NCI-H748 (cell line): Measurements from ENCODE around the gene RBL1.
A peak's percentile ranks its signal among the peaks of the same experiment; 100 is the strongest.
"Not testable (repeated sequence)": the region's sequence is repeated elsewhere in the genome, so short reads cannot be mapped to it uniquely, and the experiment has no call there.

Experiments used
- DNase-seq: peaks from one replicate; lab custom pipeline; 2025; ENCODE audit not compliant: unreplicated experiment; lab: John Stamatoyannopoulos, UW

Gene RBL1, protein sequence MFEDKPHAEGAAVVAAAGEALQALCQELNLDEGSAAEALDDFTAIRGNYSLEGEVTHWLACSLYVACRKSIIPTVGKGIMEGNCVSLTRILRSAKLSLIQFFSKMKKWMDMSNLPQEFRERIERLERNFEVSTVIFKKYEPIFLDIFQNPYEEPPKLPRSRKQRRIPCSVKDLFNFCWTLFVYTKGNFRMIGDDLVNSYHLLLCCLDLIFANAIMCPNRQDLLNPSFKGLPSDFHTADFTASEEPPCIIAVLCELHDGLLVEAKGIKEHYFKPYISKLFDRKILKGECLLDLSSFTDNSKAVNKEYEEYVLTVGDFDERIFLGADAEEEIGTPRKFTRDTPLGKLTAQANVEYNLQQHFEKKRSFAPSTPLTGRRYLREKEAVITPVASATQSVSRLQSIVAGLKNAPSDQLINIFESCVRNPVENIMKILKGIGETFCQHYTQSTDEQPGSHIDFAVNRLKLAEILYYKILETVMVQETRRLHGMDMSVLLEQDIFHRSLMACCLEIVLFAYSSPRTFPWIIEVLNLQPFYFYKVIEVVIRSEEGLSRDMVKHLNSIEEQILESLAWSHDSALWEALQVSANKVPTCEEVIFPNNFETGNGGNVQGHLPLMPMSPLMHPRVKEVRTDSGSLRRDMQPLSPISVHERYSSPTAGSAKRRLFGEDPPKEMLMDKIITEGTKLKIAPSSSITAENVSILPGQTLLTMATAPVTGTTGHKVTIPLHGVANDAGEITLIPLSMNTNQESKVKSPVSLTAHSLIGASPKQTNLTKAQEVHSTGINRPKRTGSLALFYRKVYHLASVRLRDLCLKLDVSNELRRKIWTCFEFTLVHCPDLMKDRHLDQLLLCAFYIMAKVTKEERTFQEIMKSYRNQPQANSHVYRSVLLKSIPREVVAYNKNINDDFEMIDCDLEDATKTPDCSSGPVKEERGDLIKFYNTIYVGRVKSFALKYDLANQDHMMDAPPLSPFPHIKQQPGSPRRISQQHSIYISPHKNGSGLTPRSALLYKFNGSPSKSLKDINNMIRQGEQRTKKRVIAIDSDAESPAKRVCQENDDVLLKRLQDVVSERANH

DNA sequence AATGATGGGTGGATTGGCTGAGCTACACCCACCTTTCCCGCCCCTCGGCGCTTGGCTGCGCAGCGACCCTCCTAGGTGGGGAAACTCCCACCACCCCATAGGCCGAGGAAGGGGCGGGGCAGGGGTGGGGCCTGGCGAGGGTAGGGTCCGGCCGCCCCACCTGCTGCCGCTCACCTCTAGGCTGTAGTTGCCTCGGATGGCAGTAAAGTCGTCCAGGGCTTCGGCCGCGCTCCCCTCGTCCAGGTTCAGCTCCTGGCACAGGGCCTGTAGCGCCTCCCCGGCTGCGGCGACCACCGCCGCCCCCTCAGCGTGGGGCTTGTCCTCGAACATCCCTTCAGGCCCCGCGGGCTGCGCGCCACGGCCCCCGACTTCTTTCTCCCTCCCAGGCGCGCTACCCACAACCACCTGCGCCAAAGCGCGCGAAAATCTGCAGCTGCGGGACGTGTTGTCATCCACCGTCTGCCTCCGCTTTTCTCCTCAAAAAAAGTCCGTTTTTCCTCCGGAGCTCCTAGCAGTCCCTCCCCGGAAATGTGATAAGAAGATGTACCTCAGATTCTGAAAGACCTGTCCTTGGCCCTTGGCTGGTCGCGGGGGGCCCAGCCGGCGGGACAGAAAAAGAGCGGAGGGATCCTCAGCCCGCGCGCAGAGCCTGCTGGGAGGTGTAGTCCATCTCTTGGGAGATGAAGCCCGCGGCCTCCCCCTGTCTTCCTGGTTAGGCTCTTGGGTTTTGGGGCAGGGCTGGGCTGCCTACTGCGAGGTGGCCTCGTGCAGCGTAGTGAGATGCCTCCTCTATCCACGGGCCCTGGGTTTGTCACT, at the start of gene RBL1:
Gene RBL1 (minus strand): TSS at position 399 of the 816 bp plus-strand sequence. CDS start 69 bp downstream, at position 330.
- peak; percentile 97 for DNase-seq

DNA sequence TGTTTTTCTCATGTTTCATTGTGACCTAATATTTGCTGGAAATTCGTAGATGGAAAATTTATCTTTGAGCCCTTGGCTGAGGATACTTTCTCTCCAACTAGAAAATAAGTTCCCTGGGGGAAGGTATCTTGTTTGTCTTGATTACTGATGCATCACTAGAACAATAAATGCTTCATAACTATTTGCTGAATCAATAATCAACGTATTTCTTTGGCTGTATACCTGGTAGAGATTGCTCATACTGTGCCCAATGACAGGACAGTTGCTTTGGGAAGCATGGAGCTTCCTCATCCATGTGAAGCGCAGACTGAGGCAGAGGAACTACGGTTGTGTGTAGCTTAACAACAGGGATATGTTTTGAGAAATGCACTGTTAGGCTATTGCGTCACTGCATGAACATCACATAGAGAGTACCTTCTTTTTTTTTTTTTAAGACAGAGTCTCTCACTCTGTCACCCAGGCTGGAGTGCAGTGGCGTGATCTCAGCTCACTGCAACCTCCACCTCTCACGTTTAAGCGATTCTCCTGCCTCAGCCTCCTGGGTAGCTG, 49.1 kb upstream of the RBL1 start:
- no peak for DNase-seq

- no peak for DNase-seq
Measured at GRCh38 chr20:37142708-37143107, 46.9 kb upstream of the RBL1 start.

DNA sequence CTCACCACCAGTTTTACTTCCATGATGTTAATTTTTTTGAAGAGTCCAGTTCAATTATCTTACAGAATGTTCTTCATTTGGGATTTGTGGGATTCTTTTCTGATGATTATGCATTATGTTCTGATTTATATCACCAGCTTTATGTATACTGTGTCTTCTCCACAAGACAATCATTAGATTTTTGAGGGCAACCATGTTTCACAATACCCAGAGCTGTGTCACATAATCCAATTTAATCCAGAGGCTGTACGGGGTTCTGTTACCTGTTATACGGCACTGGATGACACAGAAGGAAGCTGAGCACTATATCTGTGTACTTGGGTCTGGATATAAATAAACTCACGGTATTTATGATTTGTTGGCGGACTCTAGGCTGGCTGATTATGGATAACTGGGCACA, 41.8 kb upstream of the RBL1 start:
- no peak for DNase-seq

DNA sequence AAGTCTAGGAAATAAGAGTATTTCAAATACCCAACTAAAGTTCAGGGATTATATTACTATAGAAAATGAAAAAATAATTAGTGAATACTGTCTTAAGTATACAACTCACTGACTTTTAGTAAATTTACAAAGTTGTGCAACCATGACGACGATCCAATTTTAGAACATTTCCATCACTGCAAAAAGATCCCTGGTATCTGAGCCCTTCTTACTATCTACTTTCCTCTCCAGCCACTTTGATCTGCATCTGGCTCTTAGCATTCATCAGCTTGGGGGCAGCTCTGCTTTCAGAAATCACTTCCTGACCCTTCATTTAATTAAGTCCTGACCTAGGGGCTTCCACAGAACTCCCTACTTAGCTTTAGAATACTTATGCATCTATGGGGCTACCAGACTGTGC, 38.2 kb upstream of the RBL1 start:
- DNase-seq, result no peak

DNA sequence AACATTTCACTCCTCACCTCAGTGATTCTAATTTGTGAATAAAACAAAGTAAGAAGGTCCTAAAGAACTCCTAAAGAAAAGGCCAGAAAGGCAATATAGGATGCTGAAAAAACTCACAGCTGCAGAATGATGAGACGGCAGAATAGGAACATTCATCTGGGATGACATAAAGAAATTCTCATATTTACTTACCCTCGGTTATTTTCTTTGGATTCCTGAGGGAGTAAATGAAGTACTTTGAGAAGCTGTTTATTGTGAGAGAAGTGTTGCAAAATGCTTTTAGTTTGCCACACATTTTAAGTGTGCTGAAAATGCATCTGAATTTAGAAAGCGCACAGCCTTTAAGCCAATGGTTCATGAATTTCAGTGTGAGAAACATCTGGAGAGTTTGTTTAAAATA, 35.7 kb upstream of the RBL1 start:
- DNase-seq, result no peak

- no peak for DNase-seq
Measured at GRCh38 chr20:37128803-37129202, 33.0 kb upstream of the RBL1 start.

DNA sequence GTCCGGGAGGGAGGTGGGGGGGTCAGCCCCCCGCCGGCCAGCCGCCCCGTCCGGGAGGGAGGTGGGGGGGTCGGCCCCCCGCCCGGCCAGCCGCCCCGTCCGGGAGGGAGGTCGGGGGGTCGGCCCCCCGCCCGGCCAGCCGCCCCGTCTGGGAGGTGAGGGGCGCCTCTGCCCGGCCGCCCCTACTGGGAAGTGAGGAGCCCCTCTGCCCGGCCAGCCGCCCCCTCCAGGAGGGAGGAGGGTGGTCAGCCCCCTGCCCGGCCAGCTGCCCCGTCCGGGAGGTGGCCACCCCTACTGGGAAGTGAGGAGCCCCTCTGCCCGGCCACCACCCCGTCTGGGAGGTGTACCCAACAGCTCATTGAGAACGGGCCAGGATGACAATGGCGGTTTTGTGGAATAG, 30.5 kb upstream of the RBL1 start:
- DNase-seq, result not testable (repeated sequence)

DNA sequence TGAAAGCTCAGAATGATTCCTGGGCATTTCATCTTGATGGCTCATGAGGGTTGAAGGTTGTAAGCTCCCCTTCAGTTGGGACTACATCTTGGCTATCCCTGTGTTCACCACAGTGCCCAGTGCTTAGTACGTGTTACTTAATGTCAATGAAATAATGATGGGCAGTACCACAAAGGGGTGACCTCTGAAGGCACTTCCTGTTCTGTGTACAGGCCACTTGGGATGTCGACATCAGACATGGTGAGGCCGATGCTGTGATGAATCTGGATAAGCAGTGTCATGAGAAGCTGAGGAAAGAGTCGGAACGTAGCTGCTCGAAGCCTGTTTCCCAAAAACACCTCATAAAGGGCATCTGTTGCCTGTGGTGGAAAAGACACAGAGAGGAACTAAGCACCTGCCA, 27.6 kb upstream of the RBL1 start:
- no peak for DNase-seq

DNA sequence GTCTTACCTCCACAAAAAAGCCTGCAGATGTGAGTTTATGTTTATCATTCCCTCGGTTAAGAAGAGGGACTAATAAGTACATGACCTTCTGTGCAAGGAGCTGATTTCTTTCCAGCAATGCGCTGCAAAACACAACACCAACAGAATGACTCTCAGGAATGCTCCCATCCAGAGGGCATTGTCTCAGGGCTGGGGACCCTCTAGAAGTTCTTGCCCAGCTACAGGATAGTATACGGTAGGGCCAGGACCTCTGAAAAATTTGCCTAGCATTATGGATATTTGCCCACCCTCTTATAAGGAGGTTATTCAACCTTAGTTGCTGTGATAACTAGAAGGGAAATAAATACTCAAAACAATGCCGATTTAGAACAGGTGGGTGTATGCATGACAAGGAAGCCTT, 24.7 kb upstream of the RBL1 start:
- no peak for DNase-seq

DNA sequence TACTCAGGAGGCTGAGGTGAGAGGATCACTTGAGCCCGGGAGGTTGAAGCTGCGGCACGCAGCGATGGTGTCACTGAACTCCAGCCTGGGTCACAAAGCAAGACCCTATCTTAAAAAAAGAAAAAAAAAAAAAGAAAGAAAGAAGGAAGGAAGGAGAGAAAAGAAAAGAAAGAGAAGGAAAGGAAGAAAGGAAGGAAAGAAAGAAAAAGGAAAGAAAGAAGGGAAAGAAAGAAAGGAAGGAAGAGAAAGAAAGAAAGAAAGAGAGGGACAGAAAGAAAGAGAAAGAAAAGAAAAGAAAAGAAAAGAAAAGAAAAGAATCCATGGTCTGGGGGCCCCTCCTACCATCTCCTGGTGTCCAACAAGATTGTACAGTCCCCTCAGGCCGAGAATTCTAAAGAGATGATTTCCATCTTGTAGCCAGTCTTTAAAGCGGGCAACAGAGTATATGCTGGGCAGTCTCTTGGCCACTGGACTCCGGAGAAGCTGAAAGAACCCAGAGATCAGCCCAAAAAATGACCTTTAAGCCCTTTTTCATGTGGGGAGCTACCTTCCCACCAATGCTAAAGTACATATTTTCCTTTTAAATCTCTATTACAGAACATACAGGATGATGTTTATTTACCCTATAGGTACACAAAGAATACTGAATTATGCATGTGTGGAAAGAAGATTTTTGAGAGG, 23.7 kb upstream of the RBL1 start:
- no peak for DNase-seq

DNA sequence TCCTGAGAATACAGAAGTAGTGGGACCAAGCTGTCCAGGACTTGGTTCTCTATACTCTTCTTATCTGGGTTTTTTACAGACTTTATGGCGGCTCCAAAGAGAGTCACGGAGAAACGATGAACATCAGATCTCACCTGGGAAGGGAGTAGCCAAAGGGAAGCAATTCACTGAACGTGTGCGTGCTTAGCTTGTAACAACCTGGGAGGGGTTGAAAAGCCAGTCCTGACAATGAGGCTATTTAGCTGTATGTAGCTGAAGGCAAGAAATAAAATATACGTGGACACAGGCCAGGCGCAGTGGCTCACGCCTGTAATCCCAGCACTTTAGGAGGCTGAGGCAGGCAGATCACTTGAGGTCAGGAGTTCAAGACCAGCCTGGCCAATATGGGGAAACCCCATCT, 18.2 kb upstream of the RBL1 start:
- DNase-seq, result no peak

DNA sequence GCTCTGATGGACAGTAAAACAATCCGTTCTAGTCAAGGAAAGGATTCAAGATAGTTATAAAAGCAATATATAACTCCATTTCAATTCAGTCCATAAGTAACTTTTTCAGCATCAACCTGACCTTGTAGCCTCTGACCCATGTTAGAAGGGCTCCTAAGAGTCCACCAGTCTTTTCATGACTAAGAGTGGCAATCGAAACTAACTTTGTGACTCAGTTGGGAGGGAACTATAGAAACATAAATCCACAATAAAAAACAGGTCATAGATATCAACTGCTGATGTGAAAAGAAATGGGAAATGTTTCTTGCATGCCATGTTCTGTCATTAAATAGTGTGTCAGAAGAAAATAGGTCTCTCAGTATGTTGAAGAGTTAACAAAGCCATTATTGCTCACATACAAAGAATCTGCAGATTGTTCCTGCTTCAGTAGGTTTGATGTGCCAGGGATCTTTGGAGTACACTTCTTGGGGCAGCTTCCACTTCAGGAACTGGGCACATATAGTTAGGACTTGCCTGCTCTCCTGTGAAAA, 16.2 kb upstream of the RBL1 start:
- DNase-seq, result no peak

- no peak for DNase-seq
Measured at GRCh38 chr20:37108676-37109075, 12.9 kb upstream of the RBL1 start.

- DNase-seq, result no peak
Measured at GRCh38 chr20:37102571-37102970, 6.8 kb upstream of the RBL1 start.

GRCh38 chr20:37096415-37097041, 731 bp upstream of the RBL1 start:
- no peak for DNase-seq

DNA sequence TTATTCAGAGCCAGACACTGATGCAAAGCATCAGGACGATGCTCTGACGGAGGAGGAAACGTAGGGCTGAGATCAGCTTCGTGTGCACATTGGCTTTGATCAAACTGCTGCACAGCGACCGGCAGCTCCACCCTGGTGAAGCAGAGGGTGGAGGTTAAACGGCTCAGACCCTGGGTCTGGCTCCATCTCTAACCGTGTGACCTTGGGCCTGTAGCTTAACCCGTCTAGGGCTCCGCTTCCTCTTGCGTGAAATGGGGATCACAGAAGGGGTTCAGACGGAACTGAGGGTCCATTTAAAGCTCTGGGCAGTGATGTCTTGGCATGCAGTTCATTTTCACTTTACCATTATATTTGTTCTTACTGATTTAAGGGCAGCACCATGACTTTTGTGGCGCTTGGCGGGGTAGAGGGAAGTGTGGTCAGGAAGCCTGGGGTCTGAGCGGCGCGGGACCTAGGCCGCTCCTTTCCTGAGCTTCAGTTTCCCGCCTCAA, 644 bp downstream of the RBL1 start:
- DNase-seq, result peak; percentile 64

- no peak for DNase-seq
Measured at GRCh38 chr20:37090407-37090806, 5.4 kb downstream of the RBL1 start.

GRCh38 chr20:37081717-37082289, 14.0 kb downstream of the RBL1 start:
- no peak for DNase-seq
